GM18870 (cell line): ENCODE data around the gene USP9Y.

Experiments used
- ATAC-seq: cut with Tn5 transposase; IDR thresholded peaks from one replicate; pipeline ENCODE4 v1.9.1; 2021; ENCODE audit warnings: moderate library complexity; ENCODE audit not compliant: unreplicated experiment

The USP9Y gene

GRCh38 chrY:12752856-12753255 is 51.8 kb downstream of the USP9Y start:
- no peak for ATAC-seq

DNA sequence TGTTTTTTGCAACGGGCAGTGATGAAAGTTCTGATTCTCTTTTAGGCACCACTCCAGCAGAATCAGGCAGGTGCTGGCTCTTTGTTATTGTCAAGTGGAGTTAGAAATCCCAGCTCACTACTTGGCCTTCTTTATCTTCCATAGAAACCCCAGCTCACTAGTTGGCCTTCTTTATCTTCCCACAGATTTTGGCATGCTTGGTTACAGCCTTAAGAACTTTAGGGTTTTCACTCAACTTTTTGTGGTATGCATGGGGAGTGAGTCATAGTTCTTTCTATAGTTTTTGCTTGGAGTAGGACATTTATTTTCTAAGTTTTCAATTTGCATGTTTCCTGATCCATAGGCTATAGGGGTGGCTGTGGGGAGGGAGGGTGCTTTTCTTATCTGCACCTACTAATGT is 55.0 kb downstream of the USP9Y start:
- ATAC-seq: no peak

- no peak for ATAC-seq
Observed at GRCh38 chrY:12765976-12766375, 64.9 kb downstream of the USP9Y start.

DNA sequence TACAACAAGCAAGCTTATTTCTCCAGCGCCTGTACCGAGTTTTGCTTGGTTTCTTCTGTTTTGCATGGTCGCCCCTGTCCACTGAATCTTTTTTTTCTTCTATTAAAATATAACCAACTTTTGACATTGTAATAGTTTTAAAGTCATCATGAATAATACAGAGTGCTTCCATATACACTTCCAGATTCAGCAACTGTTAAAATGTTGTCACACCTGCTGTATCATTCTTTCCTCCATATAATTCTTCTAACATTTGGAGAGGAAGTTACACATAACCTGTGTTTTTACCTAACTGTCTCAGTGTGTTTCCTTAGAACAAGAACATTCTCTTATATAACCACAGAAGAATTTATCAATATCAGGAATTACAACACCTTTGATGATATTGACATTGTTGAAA is 83.5 kb downstream of the USP9Y start:
- no peak for ATAC-seq

GRCh38 chrY:12793999-12794398 is 93.0 kb downstream of the USP9Y start:
- ATAC-seq: no peak

DNA sequence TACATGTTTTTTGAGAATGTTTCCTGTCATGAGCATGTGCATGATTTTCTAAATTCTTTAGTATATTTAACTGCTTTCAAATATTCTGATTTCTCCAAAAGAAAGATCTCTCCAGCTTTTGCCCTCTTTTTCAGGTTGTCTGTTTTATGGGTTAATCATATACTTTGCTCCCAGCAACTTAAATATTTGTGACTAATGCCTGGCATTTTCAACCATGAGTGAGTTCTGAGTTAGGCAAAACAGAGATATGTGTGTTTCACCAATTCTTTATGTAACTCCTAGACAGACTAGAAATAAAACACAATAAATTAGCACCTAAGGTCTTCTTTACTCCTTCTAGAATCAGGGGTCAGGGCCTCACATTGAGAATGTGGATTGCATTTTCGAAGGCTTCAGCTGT is 107.0 kb downstream of the USP9Y start:
- no peak for ATAC-seq

DNA sequence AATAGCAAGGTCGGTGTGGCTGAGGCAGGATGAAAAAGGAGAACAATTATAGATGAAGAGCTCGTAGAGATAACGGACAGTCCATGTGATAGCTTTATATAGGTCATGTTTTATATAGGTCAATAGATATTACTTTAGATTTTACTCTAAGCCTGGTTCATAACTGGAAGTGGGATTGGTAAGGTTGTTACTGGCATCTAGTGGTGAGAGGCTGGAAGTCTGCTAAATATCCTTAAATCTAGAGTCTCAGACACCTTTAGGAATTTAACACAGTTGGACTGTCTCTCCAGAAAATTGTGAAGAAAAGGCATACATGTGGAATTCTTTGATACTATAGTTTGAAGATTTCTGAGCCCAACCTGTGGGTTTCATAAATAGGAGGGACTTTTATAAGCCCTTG is 108.0 kb downstream of the USP9Y start:
- no peak for ATAC-seq

- no peak for ATAC-seq
Observed at GRCh38 chrY:12823408-12823807, 122.4 kb downstream of the USP9Y start.

- no peak for ATAC-seq
Observed at GRCh38 chrY:12826791-12827190, 125.8 kb downstream of the USP9Y start.

DNA sequence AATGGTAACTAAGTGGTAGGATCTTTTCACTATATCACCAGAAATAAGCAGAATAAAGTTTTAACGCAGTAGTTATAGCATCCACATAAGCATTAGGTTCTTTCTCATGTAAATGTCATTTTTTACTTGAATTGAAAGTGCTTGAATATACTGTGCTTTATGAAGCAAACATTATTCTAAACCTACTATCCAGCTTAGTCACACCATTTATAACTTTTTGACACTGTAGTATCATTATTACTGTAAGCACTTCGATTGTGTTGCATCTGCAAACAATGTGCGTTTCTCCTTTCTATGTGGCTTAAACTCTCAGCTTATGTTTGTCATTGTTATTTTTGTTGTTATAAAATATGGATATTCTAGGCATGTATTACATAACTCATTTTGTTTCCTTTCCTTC is 132.3 kb downstream of the USP9Y start:
- ATAC-seq: no peak

GRCh38 chrY:12837550-12837949 is 136.5 kb downstream of the USP9Y start:
- no peak for ATAC-seq

- ATAC-seq: no peak
Observed at GRCh38 chrY:12841368-12841767, 140.3 kb downstream of the USP9Y start.

GRCh38 chrY:12846793-12847192 is 145.8 kb downstream of the USP9Y start:
- no peak for ATAC-seq

DNA sequence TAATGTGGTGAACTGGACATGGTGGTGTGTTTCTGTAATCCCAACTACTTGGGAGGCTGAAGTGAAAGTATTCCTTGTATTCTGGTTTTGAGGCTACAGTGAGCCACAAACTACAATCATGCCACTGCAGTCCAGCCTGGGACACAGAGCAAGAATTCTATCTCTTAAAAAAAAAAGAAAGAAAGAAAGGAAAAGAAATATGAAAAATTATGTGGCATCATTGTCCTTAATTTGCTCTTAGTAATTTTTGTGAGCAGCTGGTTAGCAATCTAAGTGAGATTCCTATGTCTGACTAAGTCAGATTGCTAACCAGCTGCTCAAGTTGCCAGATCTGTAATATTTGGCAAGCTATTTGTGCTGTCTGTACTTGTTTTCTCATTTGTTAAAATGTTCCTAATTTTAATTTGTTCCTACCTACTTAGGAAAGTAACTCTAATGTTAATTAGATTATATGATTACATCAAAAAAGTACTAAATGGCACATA is 154.8 kb downstream of the USP9Y start:
- ATAC-seq: no peak

- no peak for ATAC-seq
Observed at GRCh38 chrY:12867960-12868359, 166.9 kb downstream of the USP9Y start.

GRCh38 chrY:12896973-12897372 is 195.9 kb downstream of the USP9Y start:
- ATAC-seq: no peak

DNA sequence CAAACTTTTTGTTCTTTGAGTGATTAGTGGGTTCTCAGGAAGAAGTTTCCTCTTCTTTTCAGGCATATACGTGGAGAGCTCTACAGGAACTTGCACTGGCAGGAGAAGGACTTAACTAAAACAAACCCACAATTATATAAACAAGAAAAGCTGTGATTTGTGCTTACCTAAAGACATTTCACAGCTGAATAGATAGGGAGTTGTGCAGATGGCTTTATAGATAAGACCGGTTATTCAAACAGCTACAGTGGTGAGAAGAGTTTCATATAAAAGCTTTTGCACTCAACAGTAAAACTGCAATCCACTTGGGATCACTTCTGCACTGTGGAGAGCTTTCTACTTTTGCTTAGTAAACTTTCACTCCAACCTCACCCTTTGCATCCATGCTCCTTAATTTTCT is 197.6 kb downstream of the USP9Y start:
- ATAC-seq: no peak

DNA sequence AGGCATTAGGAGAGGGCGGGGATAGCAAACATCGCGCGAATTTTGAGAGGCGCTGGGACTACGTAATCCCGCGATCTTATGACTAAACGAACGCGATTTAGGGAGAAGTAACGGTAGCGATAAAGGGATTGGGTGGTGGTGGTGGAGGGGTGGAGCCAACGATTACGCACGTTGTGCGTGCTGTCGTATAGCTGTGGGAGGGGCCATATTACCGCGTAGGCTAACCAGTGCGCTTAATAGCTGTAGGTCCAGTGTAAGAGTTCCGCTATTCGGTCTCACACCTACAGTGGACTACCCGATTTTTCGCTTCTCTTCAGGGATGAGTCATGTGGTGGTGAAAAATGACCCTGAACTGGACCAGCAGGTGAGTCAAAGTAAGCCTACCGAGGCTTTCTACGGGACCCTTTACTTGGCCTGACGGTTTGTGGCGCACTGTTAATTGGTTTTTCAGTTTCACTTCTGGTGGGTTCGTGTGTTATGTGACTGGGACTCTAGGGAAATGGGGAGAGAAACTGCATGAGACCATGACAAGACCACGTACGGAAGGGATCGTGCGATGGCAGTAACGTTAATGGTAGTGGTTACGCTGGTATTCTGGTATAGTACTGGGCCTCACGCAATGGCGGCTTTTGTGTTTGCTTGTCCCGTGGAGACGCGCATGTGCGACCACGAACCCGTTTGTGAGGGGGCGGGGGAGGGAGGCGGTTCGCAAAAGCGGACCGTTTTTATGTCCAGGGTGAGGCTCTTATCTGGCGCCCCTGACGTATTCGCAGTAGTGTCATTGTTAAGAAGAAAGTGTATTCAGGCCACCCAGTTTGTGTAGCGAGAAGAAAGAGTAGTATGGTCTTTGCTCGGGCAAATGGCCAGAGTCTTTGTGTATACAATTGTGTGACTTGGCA is 203.8 kb downstream of the USP9Y start, which contains the start of gene DDX3Y:
TSS of gene DDX3Y (plus strand) at position 251 of the 899 bp plus-strand sequence. CDS start at position 320, 69 bp downstream.
- no peak for ATAC-seq

- ATAC-seq: no peak
Observed at GRCh38 chrY:12905517-12905872, 204.5 kb downstream of the USP9Y start.

GRCh38 chrY:12905895-12906294 is 204.9 kb downstream of the USP9Y start:
- ATAC-seq: no peak
